ENCODE measurements around the gene AGMO.

Gene AGMO

GRCh38 chr7:15498465-15498864, 63.4 kb downstream of the AGMO start:
- no peak for DNase-seq (ENCODE audit: low spot score)

- no peak for DNase-seq (ENCODE audit: low spot score)
These were observed 66.6 kb downstream of the AGMO start for GRCh38 chr7:15495170-15495569.

DNA sequence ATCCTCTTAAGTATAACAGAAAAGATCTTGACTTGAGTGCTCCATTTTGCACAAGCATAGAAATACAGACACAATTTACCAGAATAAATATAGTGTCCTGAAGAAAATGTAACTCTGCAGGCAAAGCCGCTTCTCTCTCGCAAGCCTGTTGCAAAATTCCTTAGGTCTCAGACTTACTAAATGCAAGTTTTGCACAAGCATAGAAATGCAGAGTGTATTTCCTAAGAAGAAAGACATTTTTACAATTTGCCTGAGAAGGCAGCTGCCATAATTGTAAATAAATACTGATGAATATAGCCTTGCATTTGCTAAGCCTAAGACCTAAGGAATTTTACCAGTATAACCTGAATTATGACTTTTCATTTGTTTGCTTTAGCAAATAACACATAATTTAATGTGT, 67.1 kb downstream of the AGMO start:
- no peak for DNase-seq (ENCODE audit: low spot score)

DNA sequence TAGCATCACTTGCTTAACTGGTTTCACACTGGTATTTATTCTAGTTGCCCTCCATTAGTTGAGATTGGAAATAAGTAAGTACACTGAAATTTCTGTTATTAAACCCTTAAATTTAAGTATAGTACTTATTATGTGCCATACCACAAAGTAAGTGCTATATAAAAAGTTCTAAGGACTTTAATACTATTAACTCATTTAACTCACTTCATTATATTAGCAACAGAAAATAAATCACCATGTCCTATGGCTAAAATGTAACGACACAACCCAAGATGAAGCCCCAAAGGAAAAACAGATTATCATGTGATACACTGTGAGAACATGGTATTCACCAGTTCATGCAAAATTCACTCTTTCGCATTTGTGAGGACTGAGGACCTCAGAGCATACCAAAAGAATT, 70.5 kb downstream of the AGMO start:
- DNase-seq (ENCODE audit: low spot score) = no peak

- DNase-seq (ENCODE audit: low spot score) = no peak
These were observed 71.5 kb downstream of the AGMO start for GRCh38 chr7:15490291-15490690.

GRCh38 chr7:15489861-15490260, 72.0 kb downstream of the AGMO start:
- DNase-seq (ENCODE audit: low spot score) = no peak

- no peak for DNase-seq (ENCODE audit: low spot score)
These were observed 72.4 kb downstream of the AGMO start for GRCh38 chr7:15489383-15489782.

GRCh38 chr7:15488401-15488800, 73.4 kb downstream of the AGMO start:
- no peak for DNase-seq (ENCODE audit: low spot score)

GRCh38 chr7:15487896-15488295, 73.9 kb downstream of the AGMO start:
- no peak for DNase-seq (ENCODE audit: low spot score)

GRCh38 chr7:15485998-15486397, 75.8 kb downstream of the AGMO start:
- no peak for DNase-seq (ENCODE audit: low spot score)

DNA sequence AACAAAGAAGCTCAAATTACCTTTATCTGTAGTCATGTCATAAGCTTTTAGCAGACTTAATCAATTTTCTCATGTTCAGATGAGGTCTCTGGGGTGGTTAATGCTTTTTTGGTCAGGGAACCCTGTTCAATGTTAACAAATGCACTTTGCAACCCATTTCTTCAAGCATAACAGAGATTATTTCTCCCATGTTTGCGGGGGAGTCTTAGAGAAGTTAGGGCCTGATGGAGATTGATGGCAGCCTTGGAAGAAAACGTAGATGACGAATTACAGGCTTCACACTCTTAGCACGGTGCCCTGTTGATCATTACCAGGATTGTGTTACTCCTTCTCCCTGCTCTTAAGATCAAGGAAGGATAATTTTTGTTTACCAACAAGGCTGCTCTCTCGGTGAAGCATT, 76.4 kb downstream of the AGMO start:
- no peak for DNase-seq (ENCODE audit: low spot score)

DNA sequence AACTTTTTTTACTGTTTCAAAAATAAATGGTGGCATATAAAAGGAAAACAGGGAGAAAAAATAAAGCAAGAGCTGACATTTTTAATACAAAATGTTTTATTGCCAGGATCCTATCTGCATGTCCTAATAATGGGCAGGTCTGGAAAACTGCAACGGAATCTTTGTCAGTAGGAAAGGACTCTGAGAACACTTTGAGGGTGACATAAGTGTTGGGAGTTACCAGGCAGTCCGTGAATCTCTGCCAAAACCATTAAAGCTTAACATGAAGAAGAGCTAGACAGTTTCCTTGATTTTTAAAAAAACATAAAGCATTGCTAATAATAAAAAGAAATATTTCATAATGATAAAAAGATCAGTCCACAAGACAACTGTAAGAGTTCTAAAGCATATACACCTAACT, 80.7 kb downstream of the AGMO start:
- no peak for DNase-seq (ENCODE audit: low spot score)

DNA sequence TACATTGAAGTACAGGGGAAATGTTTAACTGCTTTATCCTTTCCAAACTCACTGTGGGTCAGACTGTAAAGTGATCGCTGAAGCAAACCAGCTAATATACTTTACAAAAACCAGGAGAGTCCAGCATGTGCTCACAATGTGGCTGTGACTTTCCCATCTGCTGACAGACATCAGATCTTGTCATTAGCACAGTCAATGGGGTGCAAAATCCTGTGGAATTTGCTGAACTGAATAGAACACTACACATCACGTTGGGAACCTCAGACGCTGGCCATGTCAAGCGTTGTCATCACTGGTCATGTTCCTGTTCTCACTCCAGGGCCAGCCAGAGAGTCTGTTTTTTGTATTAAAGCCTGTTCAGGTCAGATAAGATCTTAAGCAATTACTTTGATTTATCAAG, 83.4 kb downstream of the AGMO start:
- DNase-seq (ENCODE audit: low spot score) = no peak

DNA sequence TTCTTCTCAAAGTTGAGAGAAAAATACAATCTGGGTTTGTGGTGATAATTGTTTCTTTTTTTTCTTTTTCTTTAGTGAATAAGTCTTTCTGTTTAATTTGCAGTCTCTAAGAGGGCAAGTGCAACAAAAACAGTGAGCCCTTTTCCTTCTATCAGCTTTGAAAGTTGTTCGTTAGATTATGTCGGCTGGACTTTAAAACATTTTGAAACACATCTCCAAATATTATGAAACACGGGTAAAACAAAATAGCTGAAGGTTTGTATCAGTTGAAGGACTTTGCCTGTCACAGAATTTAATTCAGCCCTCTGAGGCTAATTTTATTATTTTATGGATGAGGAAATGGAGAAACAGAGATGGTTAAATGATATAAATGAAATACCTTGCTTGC, 85.3 kb downstream of the AGMO start:
- no peak for DNase-seq (ENCODE audit: low spot score)

DNA sequence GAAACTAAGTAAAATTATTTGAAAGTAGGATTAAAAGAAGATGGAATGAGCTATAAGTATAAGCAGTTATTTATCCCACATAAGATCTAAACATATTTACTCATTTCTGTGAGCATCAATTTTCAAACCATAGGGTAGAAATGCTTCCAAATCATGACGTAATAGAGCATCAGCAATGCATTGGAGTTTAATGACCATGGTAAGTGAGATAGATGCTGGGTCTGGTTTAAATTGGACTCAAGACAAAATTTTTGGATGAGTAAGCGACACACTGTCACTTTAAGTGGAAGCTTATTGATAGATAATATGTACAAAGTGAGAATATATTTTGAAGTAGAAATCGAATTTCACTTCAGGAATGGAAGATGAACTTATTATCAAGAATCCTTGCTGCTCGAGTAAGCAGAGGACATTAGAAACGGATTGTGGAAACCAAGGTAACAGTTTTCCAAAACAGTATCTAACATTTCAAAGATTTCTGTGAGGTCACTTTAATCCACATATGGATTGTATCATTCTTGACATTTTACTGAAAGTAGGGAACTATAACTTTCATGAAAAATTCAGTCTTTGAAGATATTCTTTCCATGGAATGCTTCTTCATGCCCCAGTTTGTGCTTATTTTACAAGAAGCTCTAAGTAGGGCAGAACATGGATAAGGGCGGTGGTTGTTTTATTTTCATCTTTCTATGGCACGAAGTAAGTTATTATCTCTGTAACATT, 85.8 kb downstream of the AGMO start:
- DNase-seq (ENCODE audit: low spot score) = no peak

DNA sequence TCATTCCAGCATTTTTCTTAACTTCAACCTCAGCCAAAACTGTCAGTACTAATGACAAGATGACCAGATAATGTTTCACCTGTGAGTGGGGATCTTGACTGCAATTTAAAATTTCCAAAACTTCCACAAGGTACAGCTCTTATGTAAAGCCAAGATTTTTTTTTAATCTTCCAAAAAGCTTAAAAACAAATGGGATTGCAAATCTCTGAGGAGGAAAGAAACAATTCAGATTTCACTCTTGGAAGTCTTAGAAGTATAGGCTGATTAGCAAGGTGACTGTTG, 90.2 kb downstream of the AGMO start:
- no peak for DNase-seq (ENCODE audit: low spot score)

GRCh38 chr7:15470825-15471668, 90.8 kb downstream of the AGMO start:
- DNase-seq (ENCODE audit: low spot score) = no peak

DNA sequence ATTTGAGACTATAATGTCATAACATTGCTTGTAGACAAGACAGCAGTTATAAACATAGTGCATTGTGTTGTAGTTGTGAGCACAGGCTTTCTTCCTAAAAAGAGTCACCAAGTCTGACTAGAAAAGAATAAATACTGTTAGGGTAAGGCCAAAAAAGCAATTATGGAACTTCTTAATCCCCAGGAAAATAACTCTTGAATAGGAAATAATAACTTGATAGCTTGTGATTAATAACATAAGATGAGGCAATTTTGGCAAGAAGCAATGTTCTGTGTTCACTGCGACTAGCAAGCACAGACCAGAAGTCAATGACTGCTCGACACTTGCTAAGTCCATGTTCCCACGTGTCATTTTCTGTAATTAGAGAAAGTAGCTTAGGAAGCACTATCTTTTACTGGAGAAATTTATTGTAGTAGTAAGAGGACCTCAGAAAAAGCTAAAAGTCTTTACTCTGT, 97.1 kb downstream of the AGMO start:
- no peak for DNase-seq (ENCODE audit: low spot score)

- DNase-seq (ENCODE audit: low spot score) = no peak
These were observed 97.8 kb downstream of the AGMO start for GRCh38 chr7:15463801-15464666.

DNA sequence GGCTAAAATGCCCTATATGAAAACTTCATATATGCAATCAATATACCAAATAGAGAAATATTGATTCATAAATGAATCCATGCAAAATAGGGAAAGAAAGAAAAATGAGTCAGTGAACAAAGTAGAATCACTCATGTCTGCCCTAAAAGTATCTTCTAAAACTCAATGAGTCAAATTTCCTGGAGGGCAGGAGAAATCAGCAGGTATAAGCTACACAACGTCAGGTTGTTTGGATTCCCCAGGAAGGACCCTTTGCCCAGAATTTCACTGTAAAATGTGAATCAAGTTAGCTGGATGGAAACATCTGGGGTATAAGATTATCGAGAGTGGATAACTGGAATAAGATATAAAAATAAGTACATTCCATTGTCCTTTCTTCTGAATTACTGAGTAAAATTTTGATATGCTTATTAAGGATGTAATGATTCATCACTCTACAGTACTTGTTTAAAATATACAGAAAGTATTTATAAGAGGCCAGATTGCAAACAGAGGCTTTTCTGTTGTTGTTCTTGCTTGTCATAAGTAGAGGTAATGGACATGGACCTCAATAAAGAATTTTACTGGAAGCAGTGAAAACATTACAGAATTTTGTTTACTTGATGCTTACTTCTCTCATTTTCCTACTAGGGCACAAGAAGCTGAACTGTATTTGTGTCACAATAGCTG, 99.0 kb downstream of the AGMO start:
- DNase-seq (ENCODE audit: low spot score) = no peak

GRCh38 chr7:15461576-15461975, 100.2 kb downstream of the AGMO start:
- DNase-seq (ENCODE audit: low spot score) = peak; percentile 1

DNA sequence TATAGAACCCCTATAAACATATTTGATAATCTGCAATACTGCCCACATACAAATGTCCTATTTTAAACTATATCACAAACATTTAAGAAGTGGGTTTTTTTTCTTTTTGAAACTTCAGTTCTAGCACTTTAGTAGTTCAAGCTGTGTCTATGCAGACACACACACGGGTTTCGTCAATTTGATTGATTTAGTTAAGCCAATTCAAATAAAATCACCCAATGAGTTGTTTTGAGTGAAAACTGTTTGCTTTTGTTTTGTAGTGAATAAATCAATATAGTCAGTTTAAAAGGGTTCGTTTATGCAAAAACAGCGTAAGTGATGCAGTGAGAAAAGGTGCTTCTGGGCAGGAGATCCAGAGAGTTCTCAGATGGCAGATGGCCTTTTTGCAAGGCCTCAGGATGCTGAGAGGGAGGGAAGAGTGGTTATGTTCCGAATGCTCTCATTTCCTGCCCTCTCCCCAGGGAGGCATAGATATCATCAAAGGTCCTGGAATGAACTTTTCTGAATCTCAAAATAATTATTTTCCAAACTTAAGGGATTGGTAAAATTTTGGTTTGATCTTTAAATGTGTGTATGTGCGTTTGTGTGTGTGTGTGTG, 102.7 kb downstream of the AGMO start:
- no peak for DNase-seq (ENCODE audit: low spot score)
